ENCODE measurements around the gene MAGEL2. TPM values are rescaled to one million over a fixed set of nuclear protein-coding genes. Genes with fewer than 3 reads are reported as not detected.
A peak's percentile ranks its signal among the peaks of the same experiment; 100 is the strongest.

MAGEL2 gene
- total RNA-seq, 2 donors from 2014 or later = 0.26 to 2.0 TPM

DNA sequence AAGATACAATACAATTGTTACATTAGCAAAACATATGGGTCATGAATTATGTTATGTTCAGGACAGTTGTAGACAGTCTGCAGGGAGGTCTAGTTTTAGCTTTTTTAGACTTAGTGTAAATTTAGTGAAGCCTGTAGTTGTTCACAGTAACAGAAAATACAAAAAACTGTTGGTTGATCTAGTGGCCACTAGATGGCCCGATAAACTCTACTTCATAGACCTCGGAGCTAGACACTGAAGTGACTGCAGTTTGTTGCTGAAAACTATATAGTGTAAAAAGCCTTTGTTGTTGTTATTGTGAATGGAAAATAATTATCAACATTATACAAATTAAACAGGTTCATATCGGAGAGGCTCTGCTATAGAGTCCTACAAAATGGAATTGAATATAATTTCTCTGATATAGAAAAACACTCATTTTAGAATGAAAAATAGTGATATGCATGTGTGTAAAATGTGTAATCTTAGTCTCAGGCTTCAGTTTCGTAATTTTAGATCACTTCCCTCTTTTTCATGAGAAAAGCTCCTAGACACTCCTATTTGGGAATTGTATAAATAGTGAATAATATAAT lies 18.3 kb downstream of the MAGEL2 start:
- no peak overlapping the region for H3K27ac ChIP-seq
- DNase-seq = no peak
- H3K27me3 ChIP-seq = peaks cover 0 to 2% of the 10 kb centered on the region in 2 donors
- TF ChIP-seq, protein P1, sequence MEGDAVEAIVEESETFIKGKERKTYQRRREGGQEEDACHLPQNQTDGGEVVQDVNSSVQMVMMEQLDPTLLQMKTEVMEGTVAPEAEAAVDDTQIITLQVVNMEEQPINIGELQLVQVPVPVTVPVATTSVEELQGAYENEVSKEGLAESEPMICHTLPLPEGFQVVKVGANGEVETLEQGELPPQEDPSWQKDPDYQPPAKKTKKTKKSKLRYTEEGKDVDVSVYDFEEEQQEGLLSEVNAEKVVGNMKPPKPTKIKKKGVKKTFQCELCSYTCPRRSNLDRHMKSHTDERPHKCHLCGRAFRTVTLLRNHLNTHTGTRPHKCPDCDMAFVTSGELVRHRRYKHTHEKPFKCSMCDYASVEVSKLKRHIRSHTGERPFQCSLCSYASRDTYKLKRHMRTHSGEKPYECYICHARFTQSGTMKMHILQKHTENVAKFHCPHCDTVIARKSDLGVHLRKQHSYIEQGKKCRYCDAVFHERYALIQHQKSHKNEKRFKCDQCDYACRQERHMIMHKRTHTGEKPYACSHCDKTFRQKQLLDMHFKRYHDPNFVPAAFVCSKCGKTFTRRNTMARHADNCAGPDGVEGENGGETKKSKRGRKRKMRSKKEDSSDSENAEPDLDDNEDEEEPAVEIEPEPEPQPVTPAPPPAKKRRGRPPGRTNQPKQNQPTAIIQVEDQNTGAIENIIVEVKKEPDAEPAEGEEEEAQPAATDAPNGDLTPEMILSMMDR (IDR thresholded peaks at IDR 0.05) = peak; percentile 28 to 49 (median 36)
- TF ChIP-seq POLR2A (IDR thresholded peaks at IDR 0.05) = no peak
- intact Hi-C loops (cut with DNase I) = no loop called here
- 7 to 12% methylated on average over 4 of the region's 4 CpGs for WGBS, 2 donors
- no peak overlapping the region for H3K4me3 ChIP-seq
- no peak for ATAC-seq
- no peaks in the 10 kb centered on the region for H3K4me1 ChIP-seq
- no peaks in the 10 kb centered on the region for H3K36me3 ChIP-seq (replicated peaks in 1 of 2; ENCODE audit: insufficient read depth in 1 of 2, low read depth in 2 of 2)
- H3K9me3 ChIP-seq = no peaks in the 10 kb centered on the region

DNA sequence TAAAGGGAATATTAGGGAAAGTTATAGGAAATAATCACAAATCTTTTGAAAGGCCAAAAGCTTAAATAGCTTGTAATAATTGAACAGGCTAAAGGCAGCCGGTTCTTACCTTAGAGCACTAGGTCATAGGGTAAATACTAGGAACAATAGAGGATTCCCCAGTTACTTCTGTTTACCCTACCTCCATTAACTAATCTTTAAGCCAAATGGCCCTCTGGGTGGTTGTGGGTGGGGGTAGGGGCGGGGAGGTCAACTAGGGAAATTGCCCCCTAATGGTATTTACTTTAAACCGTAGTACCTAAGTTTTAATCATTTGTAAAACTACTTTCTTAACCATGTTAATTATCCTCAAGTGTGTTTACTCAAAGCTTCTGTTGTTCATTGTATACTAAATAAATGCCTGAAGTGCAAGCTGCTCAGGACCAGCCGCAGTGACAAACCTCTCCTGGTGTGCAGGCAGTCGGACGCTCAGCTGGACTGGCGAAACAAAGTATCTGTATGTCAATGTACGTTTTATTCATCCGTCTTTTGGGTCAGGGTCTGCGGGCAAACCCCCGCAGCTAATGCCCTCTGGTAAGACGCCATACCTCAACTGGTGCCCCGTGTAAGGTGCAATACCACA lies 18.9 kb downstream of the MAGEL2 start:
- no peaks in the 10 kb centered on the region for H3K36me3 ChIP-seq (replicated peaks in 1 of 2; ENCODE audit: insufficient read depth in 1 of 2, low read depth in 2 of 2)
- ATAC-seq (no peak), DNase-seq (no peak)
- no peaks in the 10 kb centered on the region for H3K4me1 ChIP-seq
- H3K27ac ChIP-seq = no peak overlapping the region
- intact Hi-C loops (cut with DNase I) = no loop called here
- TF ChIP-seq POLR2A (IDR thresholded peaks at IDR 0.05) = no peak
- TF ChIP-seq, protein P1 (IDR thresholded peaks at IDR 0.05) = no peak
- 45 to 60% methylated on average over 13 of the region's 13 CpGs for WGBS, 2 donors
- no peak overlapping the region for H3K4me3 ChIP-seq
- H3K27me3 ChIP-seq = peaks cover 0 to 2% of the 10 kb centered on the region in 2 donors
- no peaks in the 10 kb centered on the region for H3K9me3 ChIP-seq

DNA sequence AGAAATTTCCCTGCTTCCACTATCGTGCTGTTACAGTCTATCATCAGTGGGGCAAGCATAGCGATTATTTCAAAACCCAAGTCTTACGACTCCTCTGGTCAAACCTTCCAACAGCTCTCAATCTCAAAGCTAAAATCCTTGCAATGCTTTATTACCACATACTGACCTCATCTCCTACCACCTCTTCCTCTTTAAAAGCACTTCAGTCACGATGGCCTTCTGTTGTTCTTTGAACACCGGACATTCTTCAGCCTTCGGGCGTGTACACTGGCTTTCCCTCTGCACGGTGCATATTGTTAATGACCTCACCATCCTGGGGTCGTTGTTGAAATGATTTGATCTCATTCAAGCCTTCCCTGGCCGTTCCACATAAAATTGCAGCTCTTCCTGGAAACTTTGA lies 31.1 kb downstream of the MAGEL2 start:
- Histone ChIP-seq H3K4me3 (no peak overlapping the region), H3K9me3 (no peaks in the 10 kb centered on the region), H3K27me3 (no peaks in the 10 kb centered on the region), H3K27ac (no peak overlapping the region), H3K36me3 (replicated peaks in 1 of 2; ENCODE audit: insufficient read depth in 1 of 2, low read depth in 2 of 2) (no peaks in the 10 kb centered on the region), H3K4me1 (no peaks in the 10 kb centered on the region)
- intact Hi-C loops (cut with DNase I) = no loop called here
- ATAC-seq (no peak), DNase-seq (no peak)
- TF ChIP-seq, protein P1 (IDR thresholded peaks at IDR 0.05) = no peak
- no peak for TF ChIP-seq POLR2A (IDR thresholded peaks at IDR 0.05)
- WGBS, 2 donors = 63 to 71% methylated on average over 10 of the region's 10 CpGs

DNA sequence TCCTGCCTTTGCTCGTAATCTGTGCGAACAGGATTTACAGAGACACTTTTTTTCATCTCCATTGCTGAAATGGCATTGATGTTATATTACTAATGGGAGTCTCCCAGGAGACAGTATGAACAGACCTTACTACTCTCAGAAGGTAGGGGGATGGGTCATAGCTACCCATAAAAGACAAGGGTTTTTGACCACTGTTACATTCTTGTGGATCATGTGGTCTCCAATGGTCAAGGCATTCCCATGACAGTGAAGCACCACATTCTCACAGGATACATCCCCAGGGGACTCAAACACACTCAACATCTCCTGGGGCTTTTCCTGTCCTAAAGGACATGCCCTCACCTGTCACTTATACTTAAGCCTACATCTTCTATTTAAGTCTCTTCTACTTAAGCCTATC lies 41.4 kb downstream of the MAGEL2 start:
- 91 to 100% methylated on average over 2 of the region's 2 CpGs for WGBS, 2 donors
- H3K36me3 ChIP-seq (replicated peaks in 1 of 2; ENCODE audit: insufficient read depth in 1 of 2, low read depth in 2 of 2) = no peaks in the 10 kb centered on the region
- H3K9me3 ChIP-seq = no peaks in the 10 kb centered on the region
- H3K4me3 ChIP-seq = no peak overlapping the region
- H3K27me3 ChIP-seq = no peaks in the 10 kb centered on the region
- H3K4me1 ChIP-seq = no peaks in the 10 kb centered on the region
- ATAC-seq (no peak), DNase-seq (no peak)
- intact Hi-C loops (cut with DNase I) = no loop called here
- TF ChIP-seq POLR2A (IDR thresholded peaks at IDR 0.05) = no peak
- TF ChIP-seq, protein P1 (IDR thresholded peaks at IDR 0.05) = no peak
- H3K27ac ChIP-seq = no peak overlapping the region

DNA sequence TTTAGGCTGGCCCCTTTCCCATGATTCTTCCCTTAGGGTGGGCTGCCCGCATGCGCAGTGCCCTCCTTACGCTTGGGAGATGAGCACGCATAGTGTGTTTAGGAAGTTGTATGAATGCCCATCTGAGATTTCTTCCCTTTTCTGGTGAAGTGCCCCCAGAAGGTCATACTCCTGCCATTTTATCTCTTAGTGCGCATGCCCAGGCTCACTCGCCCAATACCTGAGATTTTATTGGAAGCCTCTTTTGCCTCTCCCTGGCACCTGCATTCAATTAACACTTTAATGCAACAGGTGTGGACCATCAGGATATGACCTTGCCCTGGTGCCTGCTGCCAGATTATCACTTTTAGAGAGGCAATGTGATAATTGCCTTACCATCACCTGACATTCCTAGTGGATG lies 45.5 kb downstream of the MAGEL2 start:
- Histone ChIP-seq H3K36me3 (replicated peaks in 1 of 2; ENCODE audit: insufficient read depth in 1 of 2, low read depth in 2 of 2) (no peaks in the 10 kb centered on the region), H3K9me3 (no peaks in the 10 kb centered on the region), H3K27me3 (no peaks in the 10 kb centered on the region), H3K4me3 (no peak overlapping the region), H3K4me1 (no peaks in the 10 kb centered on the region), H3K27ac (no peak overlapping the region)
- ATAC-seq (no peak), DNase-seq (no peak)
- intact Hi-C loops (cut with DNase I) = no loop called here
- no peak for TF ChIP-seq POLR2A (IDR thresholded peaks at IDR 0.05)
- TF ChIP-seq, protein P1 (IDR thresholded peaks at IDR 0.05) = no peak
- WGBS, 2 donors = 90 to 97% methylated on average over 4 to 6 of the region's 6 CpGs

Measured in body of pancreas (tissue), 4 donors.